Upper lobe of right lung (tissue), 1 donor: ENCODE measurements around the gene PIP5K1A. TPM values are rescaled to one million over a fixed set of nuclear protein-coding genes. Genes with fewer than 3 reads are reported as not detected.

Experiments used
- ATAC-seq: fragments of 200-7000 bp; cut with Tn5 transposase; one replicate; pipeline ENCODE4 v1.9.1; 2020; ENCODE audit warnings: mild to moderate bottlenecking, moderate library complexity
- DNase-seq: peaks from one replicate; pipeline ENCODE4 v3.0.0-alpha.2; 2020
- H3K27ac ChIP-seq: fragments of 200-600 bp; one replicate; pipeline ENCODE4 v1.8.0; 2022
- H3K27me3 ChIP-seq: fragments of 200-600 bp; one replicate; pipeline ENCODE4 v1.8.0; 2022; ENCODE audit warnings: mild to moderate bottlenecking
- H3K36me3 ChIP-seq: fragments of 200-600 bp; one replicate; pipeline ENCODE4 v1.8.0; 2022
- H3K4me1 ChIP-seq: fragments of 200-600 bp; one replicate; pipeline ENCODE4 v1.8.0; 2022
- H3K4me3 ChIP-seq: fragments of 200-600 bp; one replicate; pipeline ENCODE4 v1.8.0; 2022; ENCODE audit warnings: mild to moderate bottlenecking
- H3K9me3 ChIP-seq: fragments of 200-600 bp; one replicate; pipeline ENCODE4 v1.8.0; 2022
- intact Hi-C: fragments of 100-400 bp; cut with DNase I; formaldehyde crosslinking; loops from one replicate; pipeline ENCODE4 v1.11.0; 2022
- total RNA-seq: library from RNA; stranded (reverse); fragmentation: NEBNext Ultra II Directional; extraction: Animal tissue kit (Norgen Biotek cat#: 25700); gene quantifications from one replicate; pipeline ENCODE4 v1.2.1, GENCODE V29; 2021
- TF ChIP-seq, protein P1 (sequence below): fragments of 200-600 bp; IDR thresholded peaks from one replicate; pipeline ENCODE4 v1.8.0; 2022; ENCODE audit warnings: antibody characterized with exemption
- donor health status: DM: no; HTN: yes; CAD: no; lungs with severe emphysema.

The PIP5K1A gene
- total RNA-seq, 1 donor from 2014 or later, result 54.0 TPM

DNA sequence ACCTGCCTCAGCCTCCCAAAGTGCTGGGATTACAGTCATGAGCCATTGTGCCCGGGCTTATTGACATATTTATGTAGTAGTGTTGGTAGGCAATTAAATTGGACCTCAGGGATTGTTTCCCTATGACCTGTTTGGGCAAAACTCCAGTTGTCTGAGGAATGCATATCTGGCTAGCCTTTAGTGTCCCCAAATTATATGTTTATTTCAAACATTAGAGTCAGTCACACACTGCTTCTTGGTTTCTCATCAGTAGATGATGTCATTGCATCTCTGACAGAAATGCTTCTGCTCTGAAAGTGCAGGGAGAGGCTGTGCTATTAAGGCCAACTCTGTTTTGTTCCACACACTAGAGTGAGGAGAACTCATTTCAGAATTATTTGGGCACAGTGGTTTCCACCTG lies 12.5 kb downstream of the PIP5K1A start:
- H3K27me3 ChIP-seq, result no peaks in the 10 kb centered on the region
- H3K4me1 ChIP-seq, result no peaks in the 10 kb centered on the region
- no peak overlapping the region for H3K27ac ChIP-seq
- intact Hi-C loops, result no loop called here
- TF ChIP-seq, protein P1, sequence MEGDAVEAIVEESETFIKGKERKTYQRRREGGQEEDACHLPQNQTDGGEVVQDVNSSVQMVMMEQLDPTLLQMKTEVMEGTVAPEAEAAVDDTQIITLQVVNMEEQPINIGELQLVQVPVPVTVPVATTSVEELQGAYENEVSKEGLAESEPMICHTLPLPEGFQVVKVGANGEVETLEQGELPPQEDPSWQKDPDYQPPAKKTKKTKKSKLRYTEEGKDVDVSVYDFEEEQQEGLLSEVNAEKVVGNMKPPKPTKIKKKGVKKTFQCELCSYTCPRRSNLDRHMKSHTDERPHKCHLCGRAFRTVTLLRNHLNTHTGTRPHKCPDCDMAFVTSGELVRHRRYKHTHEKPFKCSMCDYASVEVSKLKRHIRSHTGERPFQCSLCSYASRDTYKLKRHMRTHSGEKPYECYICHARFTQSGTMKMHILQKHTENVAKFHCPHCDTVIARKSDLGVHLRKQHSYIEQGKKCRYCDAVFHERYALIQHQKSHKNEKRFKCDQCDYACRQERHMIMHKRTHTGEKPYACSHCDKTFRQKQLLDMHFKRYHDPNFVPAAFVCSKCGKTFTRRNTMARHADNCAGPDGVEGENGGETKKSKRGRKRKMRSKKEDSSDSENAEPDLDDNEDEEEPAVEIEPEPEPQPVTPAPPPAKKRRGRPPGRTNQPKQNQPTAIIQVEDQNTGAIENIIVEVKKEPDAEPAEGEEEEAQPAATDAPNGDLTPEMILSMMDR, result no peak
- no peak overlapping the region for H3K4me3 ChIP-seq
- H3K36me3 ChIP-seq, result peaks cover 40% of the 10 kb centered on the region
- no peaks in the 10 kb centered on the region for H3K9me3 ChIP-seq
- ATAC-seq, result no peak
- no peak for DNase-seq

DNA sequence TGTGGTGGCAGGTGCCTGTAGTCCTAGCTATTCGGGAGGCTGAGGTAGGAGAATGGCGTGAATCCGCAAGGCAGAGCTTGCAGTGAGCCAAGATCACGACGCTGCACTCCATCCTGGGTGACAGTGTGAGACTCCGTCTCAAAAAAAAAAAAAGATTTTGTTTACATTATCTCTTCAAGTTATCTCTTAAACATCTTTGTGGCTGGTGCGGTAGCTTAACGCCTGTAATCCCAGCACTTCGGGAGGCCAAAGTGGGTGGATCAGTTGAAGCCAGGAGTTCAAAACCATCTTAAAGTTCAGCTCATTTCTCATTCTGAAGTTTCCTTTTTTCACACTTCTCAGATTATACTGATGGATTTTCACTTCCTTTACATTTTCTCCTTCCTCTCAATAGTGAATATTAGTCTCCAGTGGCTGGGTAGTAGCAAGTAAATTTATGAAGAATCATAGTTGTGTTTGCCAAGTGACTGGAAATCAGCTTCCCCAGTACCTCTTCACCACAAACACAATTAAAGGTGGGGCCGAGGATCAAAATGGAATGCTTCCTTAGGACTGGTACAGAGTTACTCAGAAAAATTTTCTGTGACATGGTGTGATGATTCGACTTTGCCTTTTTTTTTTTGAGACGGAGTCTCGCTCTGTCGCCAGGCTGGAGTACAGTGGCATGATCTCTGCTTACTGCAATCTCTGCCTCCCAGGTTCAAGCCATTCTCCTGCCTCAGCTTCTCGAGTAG lies 13.8 kb downstream of the PIP5K1A start:
- no peak for ATAC-seq
- Histone ChIP-seq H3K27ac (no peak overlapping the region), H3K4me1 (no peaks in the 10 kb centered on the region), H3K36me3 (peaks cover 30% of the 10 kb centered on the region), H3K9me3 (no peaks in the 10 kb centered on the region), H3K4me3 (no peak overlapping the region), H3K27me3 (no peaks in the 10 kb centered on the region)
- no peak for DNase-seq
- intact Hi-C loops, result no loop called here
- TF ChIP-seq, protein P1, result no peak

DNA sequence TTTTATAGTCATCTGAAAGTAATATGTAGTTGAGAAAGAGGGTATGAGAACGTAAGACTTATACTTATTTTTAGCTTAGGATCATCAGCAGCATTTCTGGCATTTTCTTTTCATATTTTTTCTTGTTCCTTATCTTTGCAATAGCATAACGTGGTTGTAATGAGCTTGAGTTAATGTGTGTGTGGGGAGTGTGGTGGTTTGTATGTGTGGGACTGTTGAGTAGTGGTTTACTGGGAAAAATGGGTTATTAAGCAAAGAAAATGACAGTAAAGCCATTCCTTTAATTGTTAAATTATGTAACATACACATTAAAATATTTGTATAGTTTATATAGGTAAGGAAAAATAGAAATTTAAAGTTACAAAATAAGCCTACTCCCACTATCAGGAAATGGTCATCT lies 15.2 kb downstream of the PIP5K1A start:
- no peak for DNase-seq
- Histone ChIP-seq H3K4me1 (no peaks in the 10 kb centered on the region), H3K36me3 (peaks cover 21% of the 10 kb centered on the region), H3K9me3 (no peaks in the 10 kb centered on the region), H3K27me3 (no peaks in the 10 kb centered on the region), H3K27ac (no peak overlapping the region), H3K4me3 (no peak overlapping the region)
- no peak for ATAC-seq
- TF ChIP-seq, protein P1, result no peak
- intact Hi-C loops, result no loop called here

DNA sequence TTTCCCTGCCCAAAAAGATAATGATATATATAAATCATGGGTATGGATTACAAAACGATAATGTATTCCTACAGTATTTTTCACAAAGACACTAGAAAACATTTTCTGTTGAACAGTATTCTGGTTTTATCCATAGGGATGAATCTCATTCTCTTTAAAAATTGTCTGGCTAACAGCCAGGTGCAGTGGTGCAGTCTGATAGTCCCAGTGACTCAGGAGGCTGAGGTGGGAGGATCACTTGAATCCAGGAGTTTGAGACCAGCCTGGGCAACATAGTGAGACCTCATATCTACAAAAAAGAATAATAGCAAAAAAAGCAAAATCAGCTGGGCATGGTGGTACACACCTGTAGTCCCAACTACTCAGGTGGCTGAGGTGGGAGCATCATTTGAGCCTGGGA lies 23.3 kb downstream of the PIP5K1A start:
- Histone ChIP-seq H3K4me1 (no peaks in the 10 kb centered on the region), H3K4me3 (no peak overlapping the region), H3K27ac (no peak overlapping the region), H3K9me3 (no peaks in the 10 kb centered on the region), H3K27me3 (no peaks in the 10 kb centered on the region), H3K36me3 (peaks cover 31% of the 10 kb centered on the region)
- TF ChIP-seq, protein P1, result no peak
- no peak for DNase-seq
- intact Hi-C loops, result no loop called here
- ATAC-seq, result no peak

DNA sequence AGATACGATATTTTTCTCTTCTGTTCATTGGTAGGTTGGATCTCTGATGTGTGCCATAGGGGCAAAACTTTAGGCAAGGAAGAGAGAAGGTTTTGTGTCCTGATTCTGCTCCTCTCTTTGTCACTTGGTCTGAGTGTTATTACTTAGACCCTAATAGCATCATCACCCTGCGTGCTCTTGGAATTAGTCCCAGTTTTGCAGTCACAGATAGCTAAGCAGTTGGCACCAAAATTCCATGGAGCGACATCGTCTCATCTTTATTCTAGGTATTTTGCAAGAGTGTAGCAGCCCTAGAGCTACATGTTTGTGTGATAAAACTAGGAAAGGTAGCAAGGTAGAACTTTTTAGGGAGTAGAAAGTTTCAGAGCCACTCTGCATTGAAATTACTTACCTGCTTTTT lies 23.8 kb downstream of the PIP5K1A start:
- ATAC-seq (no peak), DNase-seq (no peak)
- Histone ChIP-seq H3K4me1 (no peaks in the 10 kb centered on the region), H3K27ac (no peak overlapping the region), H3K9me3 (no peaks in the 10 kb centered on the region), H3K4me3 (no peak overlapping the region), H3K36me3 (peaks cover 36% of the 10 kb centered on the region), H3K27me3 (no peaks in the 10 kb centered on the region)
- intact Hi-C loops, result no loop called here
- TF ChIP-seq, protein P1, result no peak

DNA sequence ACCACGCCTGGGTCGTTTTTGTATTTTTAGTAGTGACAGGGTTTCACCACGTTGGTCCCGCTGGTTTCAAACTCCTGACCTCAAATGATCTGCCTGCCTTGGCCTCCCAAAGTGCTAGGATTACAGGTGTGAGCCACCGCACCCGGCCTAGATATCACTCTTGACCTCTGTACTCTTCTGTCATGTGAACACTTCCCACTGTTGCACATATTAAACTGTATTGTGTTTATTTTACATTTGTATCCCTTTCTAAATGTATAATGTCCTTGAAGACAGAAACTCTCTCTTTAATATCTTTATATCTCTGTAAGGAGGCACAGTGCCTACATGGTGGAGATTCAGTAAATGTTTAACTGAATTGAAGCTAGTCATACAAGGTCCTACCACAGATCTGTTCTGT lies 36.9 kb downstream of the PIP5K1A start:
- intact Hi-C loops, result no loop called here
- Histone ChIP-seq H3K27me3 (no peaks in the 10 kb centered on the region), H3K36me3 (peaks cover 100% of the 10 kb centered on the region), H3K9me3 (no peaks in the 10 kb centered on the region), H3K27ac (no peak overlapping the region), H3K4me1 (no peaks in the 10 kb centered on the region), H3K4me3 (no peak overlapping the region)
- TF ChIP-seq, protein P1, result no peak
- no peak for DNase-seq
- ATAC-seq, result no peak
